Brain microvascular endothelial cell (primary cell): ENCODE measurements around the gene OGFOD1.
"Not testable (repeated sequence)": the region's sequence is repeated elsewhere in the genome, so short reads cannot be mapped to it uniquely, and the experiment has no call there.

Source experiments
- DNase-seq: peaks from one replicate; pipeline ENCODE4 v3.0.0-alpha.2; 2020
- H3K27ac ChIP-seq: fragments of 250-450 bp; sonication (Bioruptor Pico); 2 replicates; pipeline ENCODE4 v1.5.1; 2020; ENCODE audit warnings: mild to moderate bottlenecking, moderate library complexity
- H3K27me3 ChIP-seq: fragments of 250-450 bp; sonication (Bioruptor Pico); replicated peaks from 2 replicates; pipeline ENCODE4 v1.5.1; 2020; ENCODE audit warnings: mild to moderate bottlenecking
- H3K36me3 ChIP-seq: fragments of 250-450 bp; sonication (Bioruptor Pico); replicated peaks from 2 replicates; pipeline ENCODE4 v1.5.1; 2020; ENCODE audit warnings: mild to moderate bottlenecking
- H3K4me3 ChIP-seq: 2 replicates; pipeline ENCODE4 v1.5.1; 2011; ENCODE audit warnings: low read depth, mild to moderate bottlenecking, control low read depth, low read length, moderate library complexity
- in situ Hi-C: cut with HindIII; loops from 2 replicates; pipeline ENCODE4 v1.10.0; 2017; ENCODE audit warnings: low sequenced_read_pairs, low pct_ligation_motif_present
- TF ChIP-seq, protein P1 (sequence below): IDR thresholded peaks from 2 replicates; pipeline ENCODE4 v1.5.1; 2011; ENCODE audit warnings: low read depth, mild to moderate bottlenecking, moderate library complexity, low read length, control low read depth, inconsistent platforms; ENCODE audit errors: missing control alignments

Gene OGFOD1

DNA sequence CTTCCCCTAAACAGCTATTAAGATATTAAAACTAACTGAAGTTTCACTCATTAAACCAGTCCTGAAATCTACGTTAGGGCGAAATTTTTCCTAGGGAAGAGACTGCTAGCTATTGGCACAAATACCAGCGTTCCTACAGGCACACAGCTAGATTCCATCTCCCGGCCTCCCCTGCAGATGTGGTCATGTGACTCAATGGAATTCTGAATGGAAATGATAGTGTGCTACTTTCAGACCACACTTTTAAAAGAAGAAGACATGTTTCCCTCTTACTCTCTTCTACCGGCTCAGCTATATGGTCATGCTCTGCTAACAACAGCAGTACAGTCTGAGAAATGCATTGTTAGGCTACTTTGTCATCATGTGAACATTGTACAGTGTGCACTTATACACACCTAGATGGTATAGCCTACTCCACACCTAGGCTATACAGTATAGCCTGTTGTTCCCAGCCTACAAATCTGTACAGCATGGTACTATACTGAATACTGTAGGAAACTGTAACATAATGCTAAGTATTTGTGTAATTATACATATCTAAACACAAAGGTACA is 31.4 kb downstream of the OGFOD1 start:
- no peak overlapping the region for H3K4me3 ChIP-seq
- DNase-seq, result no peak
- TF ChIP-seq, protein P1, sequence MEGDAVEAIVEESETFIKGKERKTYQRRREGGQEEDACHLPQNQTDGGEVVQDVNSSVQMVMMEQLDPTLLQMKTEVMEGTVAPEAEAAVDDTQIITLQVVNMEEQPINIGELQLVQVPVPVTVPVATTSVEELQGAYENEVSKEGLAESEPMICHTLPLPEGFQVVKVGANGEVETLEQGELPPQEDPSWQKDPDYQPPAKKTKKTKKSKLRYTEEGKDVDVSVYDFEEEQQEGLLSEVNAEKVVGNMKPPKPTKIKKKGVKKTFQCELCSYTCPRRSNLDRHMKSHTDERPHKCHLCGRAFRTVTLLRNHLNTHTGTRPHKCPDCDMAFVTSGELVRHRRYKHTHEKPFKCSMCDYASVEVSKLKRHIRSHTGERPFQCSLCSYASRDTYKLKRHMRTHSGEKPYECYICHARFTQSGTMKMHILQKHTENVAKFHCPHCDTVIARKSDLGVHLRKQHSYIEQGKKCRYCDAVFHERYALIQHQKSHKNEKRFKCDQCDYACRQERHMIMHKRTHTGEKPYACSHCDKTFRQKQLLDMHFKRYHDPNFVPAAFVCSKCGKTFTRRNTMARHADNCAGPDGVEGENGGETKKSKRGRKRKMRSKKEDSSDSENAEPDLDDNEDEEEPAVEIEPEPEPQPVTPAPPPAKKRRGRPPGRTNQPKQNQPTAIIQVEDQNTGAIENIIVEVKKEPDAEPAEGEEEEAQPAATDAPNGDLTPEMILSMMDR, result no peak
- no peak overlapping the region for H3K27ac ChIP-seq
- H3K36me3 ChIP-seq, result peaks cover 22% of the 10 kb centered on the region
- no peaks in the 10 kb centered on the region for H3K27me3 ChIP-seq
- in situ Hi-C loops, result no loop called here

DNA sequence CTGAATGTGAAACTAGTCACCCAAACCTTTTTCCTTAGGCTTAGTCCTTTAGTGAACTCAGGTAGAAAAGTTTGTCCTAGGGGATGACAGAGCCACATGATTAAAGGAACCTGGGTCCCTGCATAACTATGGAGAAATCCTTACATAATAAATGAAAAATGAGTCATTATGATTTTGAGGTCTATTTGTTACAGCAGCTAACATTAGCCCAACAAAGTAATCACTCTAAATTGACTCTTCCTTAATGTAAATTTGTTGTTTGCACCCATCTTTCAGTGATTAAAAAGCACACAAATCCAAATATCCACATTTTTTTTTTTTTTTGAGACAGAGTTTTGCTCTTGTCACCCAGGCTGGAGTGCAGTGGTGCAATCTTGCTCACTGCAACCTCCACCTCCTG is 32.0 kb downstream of the OGFOD1 start:
- Histone ChIP-seq H3K4me3 (no peak overlapping the region), H3K36me3 (peaks cover 19% of the 10 kb centered on the region), H3K27me3 (no peaks in the 10 kb centered on the region), H3K27ac (no peak overlapping the region)
- in situ Hi-C loops, result no loop called here
- DNase-seq, result no peak
- TF ChIP-seq, protein P1, result no peak

DNA sequence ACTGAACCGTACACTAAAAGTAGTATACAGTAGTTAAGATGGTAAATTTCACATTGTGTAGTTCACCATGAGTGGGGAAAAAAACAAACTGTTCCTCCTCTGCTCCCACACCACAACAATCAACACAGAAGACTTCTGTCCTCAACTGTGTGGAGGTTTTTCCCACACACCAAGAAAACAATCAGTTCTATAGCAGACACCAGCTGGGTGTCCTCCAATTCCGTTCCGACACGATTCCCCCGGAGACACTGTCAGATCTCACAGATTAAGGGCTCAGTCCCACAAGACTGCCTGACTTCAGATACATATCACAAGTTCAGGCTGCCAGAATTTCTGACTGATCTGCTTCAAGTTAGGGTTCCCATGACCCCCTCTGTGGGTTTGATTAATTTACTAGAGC is 36.7 kb downstream of the OGFOD1 start:
- no peak for DNase-seq
- peaks cover 3% of the 10 kb centered on the region for H3K36me3 ChIP-seq
- in situ Hi-C loops, result no loop called here
- no peak overlapping the region for H3K4me3 ChIP-seq
- TF ChIP-seq, protein P1, result no peak
- H3K27me3 ChIP-seq, result no peaks in the 10 kb centered on the region
- H3K27ac ChIP-seq, result no peak overlapping the region

DNA sequence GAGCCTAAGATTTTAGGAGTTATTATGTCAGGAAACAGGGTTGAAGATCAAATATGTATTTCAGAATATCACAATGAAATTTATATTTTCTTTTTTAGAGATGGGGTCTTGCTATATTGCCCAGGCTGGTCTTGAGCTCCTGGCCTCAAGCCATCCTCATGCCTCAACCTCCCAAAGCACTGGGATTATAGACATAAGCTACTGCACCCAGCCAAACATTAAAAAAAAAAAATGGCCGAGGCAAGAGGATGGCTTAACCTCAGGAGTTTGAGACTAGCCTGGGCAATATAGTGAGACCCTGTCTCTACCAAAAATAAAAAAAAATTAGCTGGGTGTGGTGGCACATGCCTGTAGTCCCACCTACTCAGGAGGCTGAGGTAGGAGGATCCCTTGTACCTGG is 37.5 kb downstream of the OGFOD1 start:
- H3K36me3 ChIP-seq, in situ Hi-C loops, H3K27ac ChIP-seq, H3K27me3 ChIP-seq, DNase-seq, H3K4me3 ChIP-seq: not testable (repeated sequence)

DNA sequence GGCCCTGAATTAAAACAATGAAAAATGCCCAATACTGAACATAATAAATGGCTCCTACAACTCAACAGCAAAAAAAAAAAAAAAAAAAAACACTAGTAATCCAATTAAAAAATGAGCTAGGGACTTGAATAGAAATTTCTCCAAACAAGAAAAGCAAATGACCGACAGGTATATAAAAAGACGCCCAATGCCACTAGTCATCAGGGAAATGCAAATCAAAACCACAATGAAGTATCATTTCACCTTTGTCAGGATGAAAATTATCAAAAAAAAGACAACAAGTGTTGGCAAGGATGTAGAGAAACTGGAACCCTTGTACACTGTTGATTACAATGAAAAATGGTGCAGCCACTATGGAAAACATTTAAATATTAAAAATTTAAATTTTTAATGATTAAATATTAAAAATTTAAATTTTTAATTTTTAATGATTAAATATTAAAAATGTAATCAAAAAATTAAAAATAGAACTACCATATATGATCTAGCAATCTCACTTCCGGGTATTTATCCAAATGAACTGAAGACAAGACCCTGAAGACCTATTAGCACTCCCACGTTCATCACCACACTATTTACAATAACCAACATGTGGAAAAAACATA is 40.4 kb downstream of the OGFOD1 start:
- TF ChIP-seq, protein P1, result no peak
- Histone ChIP-seq H3K36me3 (no peaks in the 10 kb centered on the region), H3K4me3 (no peak overlapping the region), H3K27ac (no peak overlapping the region), H3K27me3 (no peaks in the 10 kb centered on the region)
- in situ Hi-C loops, result no loop called here
- DNase-seq, result no peak

DNA sequence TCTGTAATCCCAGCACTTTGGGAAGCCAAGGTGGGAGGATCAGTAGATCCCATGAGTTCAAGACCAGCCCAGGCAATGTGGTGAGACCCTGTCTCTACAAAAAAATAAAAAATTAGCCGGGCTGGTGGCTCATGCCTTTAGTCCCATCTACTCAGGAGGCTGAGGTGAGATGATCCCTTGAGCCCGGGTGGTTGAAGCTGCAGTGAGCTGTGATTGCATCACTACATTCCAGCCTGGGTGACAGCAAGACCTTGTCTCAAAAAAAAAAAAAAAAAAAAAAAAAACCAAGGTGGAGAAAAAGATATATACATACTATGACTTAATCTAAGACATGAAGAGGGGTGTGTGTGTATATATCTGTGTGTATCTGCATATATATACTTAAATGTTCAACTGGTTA is 41.8 kb downstream of the OGFOD1 start:
- H3K27me3 ChIP-seq, result no peaks in the 10 kb centered on the region
- in situ Hi-C loops, result no loop called here
- no peak overlapping the region for H3K4me3 ChIP-seq
- DNase-seq, result no peak
- TF ChIP-seq, protein P1, result no peak
- no peak overlapping the region for H3K27ac ChIP-seq
- peaks cover 6% of the 10 kb centered on the region for H3K36me3 ChIP-seq
